Measurements from ENCODE around the gene SLC25A36. TPM values are rescaled to one million over a fixed set of nuclear protein-coding genes. Genes with fewer than 3 reads are reported as not detected.

SLC25A36 gene
- total and polyA plus RNA-seq, 7 experiments from 2014 or later, result 36.0 to 121 (median 65.4) TPM

GRCh38 chr3:140927279-140928069 lies 14.2 kb upstream of the SLC25A36 start:
- Mint-ChIP-seq H3K4me3 (no peak overlapping the region), H3K4me1 (no peaks in the 10 kb centered on the region), H3K27me3 (peaks cover 35 to 45% (median 38%) of the 10 kb centered on the region in 5 donors), H3K36me3 (peaks cover 0 to 3% (median 0%) of the 10 kb centered on the region in 5 donors), H3K27ac (no peak overlapping the region), H3K9me3 (peaks cover 0 to 1% (median 0%) of the 10 kb centered on the region in 11 donors)
- CTCF ChIA-PET, result no interaction called here
- Histone ChIP-seq H3K27me3 (ENCODE audit: control insufficient read depth in 2 of 2, insufficient read depth in 2 of 2, low read length in 2 of 2) (no peaks in the 10 kb centered on the region), H3K4me1 (ENCODE audit: control insufficient read depth in 2 of 2, insufficient read depth in 2 of 2, low read length in 2 of 2) (no peaks in the 10 kb centered on the region), H3K9me3 (ENCODE audit: control insufficient read depth in 2 of 3, low read length in 3 of 3) (no peaks in the 10 kb centered on the region), H3K36me3 (ENCODE audit: control insufficient read depth in 2 of 3, insufficient read depth in 3 of 3, low read length in 3 of 3) (no peaks in the 10 kb centered on the region), H3K27ac (ENCODE audit: low read depth, low read length) (no peak overlapping the region), H3K4me3 (ENCODE audit: low read length) (no peak overlapping the region)
- no peak for DNase-seq
- POLR2A ChIA-PET, result no interaction called here
- intact Hi-C loops (cut with micrococcal nuclease), result no loop called here
- no peak for ATAC-seq

GRCh38 chr3:140929446-140929845 lies 12.2 kb upstream of the SLC25A36 start:
- Mint-ChIP-seq H3K4me3 (no peak overlapping the region), H3K9me3 (peaks cover 0 to under 1% (median 0%) of the 10 kb centered on the region in 11 donors), H3K36me3 (peaks cover 0 to 4% (median 1%) of the 10 kb centered on the region in 5 donors), H3K4me1 (no peaks in the 10 kb centered on the region), H3K27me3 (peaks cover 35 to 45% (median 39%) of the 10 kb centered on the region in 5 donors), H3K27ac (no peak overlapping the region)
- ATAC-seq, result no peak
- CTCF ChIA-PET, result no interaction called here
- H3K27ac ChIP-seq (ENCODE audit: low read depth, low read length), result no peak overlapping the region
- no peaks in the 10 kb centered on the region for H3K9me3 ChIP-seq (ENCODE audit: control insufficient read depth in 2 of 3, low read length in 3 of 3)
- POLR2A ChIA-PET, result interaction anchor here (0.6 kb wide), 1 partner anchor 115 kb away, joined by 3 read pairs; no protein-coding TSS in a partner anchor
- no peaks in the 10 kb centered on the region for H3K36me3 ChIP-seq (ENCODE audit: control insufficient read depth in 2 of 3, insufficient read depth in 3 of 3, low read length in 3 of 3)
- intact Hi-C loops (cut with micrococcal nuclease), result no loop called here
- H3K27me3 ChIP-seq (ENCODE audit: control insufficient read depth in 2 of 2, insufficient read depth in 2 of 2, low read length in 2 of 2), result no peaks in the 10 kb centered on the region
- no peaks in the 10 kb centered on the region for H3K4me1 ChIP-seq (ENCODE audit: control insufficient read depth in 2 of 2, insufficient read depth in 2 of 2, low read length in 2 of 2)
- no peak for DNase-seq
- H3K4me3 ChIP-seq (ENCODE audit: low read length), result no peak overlapping the region

- Histone ChIP-seq H3K36me3 (ENCODE audit: control insufficient read depth in 2 of 3, insufficient read depth in 3 of 3, low read length in 3 of 3) (no peaks in the 10 kb centered on the region), H3K27ac (ENCODE audit: low read depth, low read length) (no peak overlapping the region), H3K4me1 (ENCODE audit: control insufficient read depth in 2 of 2, insufficient read depth in 2 of 2, low read length in 2 of 2) (no peaks in the 10 kb centered on the region), H3K4me3 (ENCODE audit: low read length) (no peak overlapping the region), H3K27me3 (ENCODE audit: control insufficient read depth in 2 of 2, insufficient read depth in 2 of 2, low read length in 2 of 2) (no peaks in the 10 kb centered on the region), H3K9me3 (ENCODE audit: control insufficient read depth in 2 of 3, low read length in 3 of 3) (no peaks in the 10 kb centered on the region)
- no peak overlapping the region for H3K4me3 Mint-ChIP-seq
- H3K27ac Mint-ChIP-seq, result peak overlapping the region in 1 of 9 donors; percentile 74
- ChIA-PET CTCF (no interaction called here), POLR2A (no interaction called here)
- ATAC-seq, result no peak
- peaks cover 0 to 13% (median 4%) of the 10 kb centered on the region in 5 donors for H3K36me3 Mint-ChIP-seq
- intact Hi-C loops (cut with micrococcal nuclease), result no loop called here
- H3K27me3 Mint-ChIP-seq, result peaks cover 35 to 46% (median 41%) of the 10 kb centered on the region in 5 donors
- DNase-seq, result no peak
- peaks cover 0 to 12% (median 3%) of the 10 kb centered on the region in 11 donors for H3K9me3 Mint-ChIP-seq
- H3K4me1 Mint-ChIP-seq, result no peaks in the 10 kb centered on the region
Observed at GRCh38 chr3:140931016-140931454, 10.6 kb upstream of the SLC25A36 start.

GRCh38 chr3:140931801-140932200 lies 9.8 kb upstream of the SLC25A36 start:
- no peak for ATAC-seq

GRCh38 chr3:140933109-140933508 lies 8.5 kb upstream of the SLC25A36 start:
- peaks cover 26 to 56% (median 34%) of the 10 kb centered on the region in 5 donors for H3K27me3 Mint-ChIP-seq

More at GRCh38 chr3:140931801-140932200, 9.8 kb upstream of the SLC25A36 start:
- Mint-ChIP-seq H3K27me3 (peaks cover 35 to 51% (median 41%) of the 10 kb centered on the region in 5 donors), H3K36me3 (peaks cover 0 to 13% (median 4%) of the 10 kb centered on the region in 5 donors), H3K4me1 (no peaks in the 10 kb centered on the region), H3K4me3 (no peak overlapping the region), H3K9me3 (peaks cover 0 to 16% (median 4%) of the 10 kb centered on the region in 11 donors), H3K27ac (no peak overlapping the region)
- DNase-seq, result no peak
- Histone ChIP-seq H3K27me3 (ENCODE audit: control insufficient read depth in 2 of 2, insufficient read depth in 2 of 2, low read length in 2 of 2) (no peaks in the 10 kb centered on the region), H3K4me3 (ENCODE audit: low read length) (no peak overlapping the region), H3K9me3 (ENCODE audit: control insufficient read depth in 2 of 3, low read length in 3 of 3) (no peaks in the 10 kb centered on the region), H3K4me1 (ENCODE audit: control insufficient read depth in 2 of 2, insufficient read depth in 2 of 2, low read length in 2 of 2) (no peaks in the 10 kb centered on the region), H3K27ac (ENCODE audit: low read depth, low read length) (no peak overlapping the region), H3K36me3 (ENCODE audit: control insufficient read depth in 2 of 3, insufficient read depth in 3 of 3, low read length in 3 of 3) (no peaks in the 10 kb centered on the region)
- intact Hi-C loops (cut with micrococcal nuclease), result no loop called here
- CTCF ChIA-PET, result no interaction called here
- POLR2A ChIA-PET, result no interaction called here

GRCh38 chr3:140933552-140933951 lies 8.1 kb upstream of the SLC25A36 start:
- Mint-ChIP-seq H3K27ac (no peak overlapping the region), H3K4me3 (no peak overlapping the region), H3K4me1 (no peaks in the 10 kb centered on the region), H3K9me3 (peaks cover 0 to 16% (median 4%) of the 10 kb centered on the region in 11 donors), H3K27me3 (peaks cover 26 to 56% (median 32%) of the 10 kb centered on the region in 5 donors), H3K36me3 (peaks cover 0 to 12% (median 4%) of the 10 kb centered on the region in 5 donors)
- H3K27ac ChIP-seq (ENCODE audit: low read depth, low read length), result no peak overlapping the region
- no peaks in the 10 kb centered on the region for H3K27me3 ChIP-seq (ENCODE audit: control insufficient read depth in 2 of 2, insufficient read depth in 2 of 2, low read length in 2 of 2)
- H3K4me1 ChIP-seq (ENCODE audit: control insufficient read depth in 2 of 2, insufficient read depth in 2 of 2, low read length in 2 of 2), result no peaks in the 10 kb centered on the region
- ChIA-PET POLR2A (no interaction called here), CTCF (no interaction called here)
- no peaks in the 10 kb centered on the region for H3K9me3 ChIP-seq (ENCODE audit: control insufficient read depth in 2 of 3, low read length in 3 of 3)
- H3K4me3 ChIP-seq (ENCODE audit: low read length), result no peak overlapping the region
- H3K36me3 ChIP-seq (ENCODE audit: control insufficient read depth in 2 of 3, insufficient read depth in 3 of 3, low read length in 3 of 3), result no peaks in the 10 kb centered on the region
- ATAC-seq (no peak), DNase-seq (no peak)
- intact Hi-C loops (cut with micrococcal nuclease), result no loop called here

More at GRCh38 chr3:140933109-140933508, 8.5 kb upstream of the SLC25A36 start:
- Histone ChIP-seq H3K27me3 (ENCODE audit: control insufficient read depth in 2 of 2, insufficient read depth in 2 of 2, low read length in 2 of 2) (no peaks in the 10 kb centered on the region), H3K27ac (ENCODE audit: low read depth, low read length) (no peak overlapping the region), H3K4me1 (ENCODE audit: control insufficient read depth in 2 of 2, insufficient read depth in 2 of 2, low read length in 2 of 2) (no peaks in the 10 kb centered on the region), H3K4me3 (ENCODE audit: low read length) (no peak overlapping the region), H3K9me3 (ENCODE audit: control insufficient read depth in 2 of 3, low read length in 3 of 3) (no peaks in the 10 kb centered on the region), H3K36me3 (ENCODE audit: control insufficient read depth in 2 of 3, insufficient read depth in 3 of 3, low read length in 3 of 3) (no peaks in the 10 kb centered on the region)
- no peak for ATAC-seq
- H3K4me3 Mint-ChIP-seq, result no peak overlapping the region
- POLR2A ChIA-PET, result no interaction called here
- peaks cover 0 to 16% (median 4%) of the 10 kb centered on the region in 11 donors for H3K9me3 Mint-ChIP-seq
- no peak for DNase-seq
- no peak overlapping the region for H3K27ac Mint-ChIP-seq
- intact Hi-C loops (cut with micrococcal nuclease), result no loop called here
- H3K4me1 Mint-ChIP-seq, result no peaks in the 10 kb centered on the region
- CTCF ChIA-PET, result no interaction called here
- H3K36me3 Mint-ChIP-seq, result peaks cover 0 to 13% (median 4%) of the 10 kb centered on the region in 5 donors

Measured in naive thymus-derived CD4-positive, alpha-beta T cell (primary cell).